ENCODE results near the gene SNRNP48. TPM values are rescaled to one million over a fixed set of nuclear protein-coding genes. Genes with fewer than 3 reads are reported as not detected.

The SNRNP48 gene
- total and polyA plus RNA-seq, 5 donors, result 10.7 to 17.6 (median 14.4) TPM

- intact Hi-C loops (cut with DNase I), result no loop called here
- Histone ChIP-seq H3K4me1 (ENCODE audit: control insufficient read depth, insufficient read depth, low read length) (no peaks in the 10 kb centered on the region), H3K27ac (ENCODE audit: low read length) (no peak overlapping the region), H3K27me3 (ENCODE audit: control insufficient read depth, insufficient read depth) (no peaks in the 10 kb centered on the region), H3K4me3 (ENCODE audit: low read length) (no peak overlapping the region), H3K9me3 (ENCODE audit: control insufficient read depth, low read length) (no peaks in the 10 kb centered on the region)
- DNase-seq (no peak), ATAC-seq (no peak)
- WGBS, result 75% methylated on average over 5 of the region's 5 CpGs
Observed at GRCh38 chr6:7630792-7631191, 40.8 kb downstream of the SNRNP48 start.

DNA sequence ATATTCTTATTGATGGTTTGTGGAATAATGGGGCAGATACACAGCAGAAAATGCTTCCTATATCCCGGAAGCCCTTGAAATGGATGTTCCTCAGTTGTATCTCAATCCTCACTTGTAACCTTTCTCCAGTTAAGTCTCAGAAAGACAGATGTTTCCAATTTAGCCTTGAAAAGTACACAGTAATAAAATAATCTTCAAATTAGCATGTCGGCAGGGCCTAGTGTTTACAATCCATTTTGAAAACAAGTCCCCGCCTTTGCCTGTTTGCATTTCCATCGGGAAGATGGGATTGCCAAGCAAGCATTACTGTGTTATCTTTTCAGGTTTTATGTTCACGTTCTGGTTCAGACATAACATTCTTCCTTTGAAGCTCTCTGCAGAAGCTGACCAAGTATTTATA is 41.5 kb downstream of the SNRNP48 start:
- no peaks in the 10 kb centered on the region for H3K9me3 ChIP-seq (ENCODE audit: control insufficient read depth, low read length)
- DNase-seq (no peak), ATAC-seq (no peak)
- no peaks in the 10 kb centered on the region for H3K4me1 ChIP-seq (ENCODE audit: control insufficient read depth, insufficient read depth, low read length)
- H3K27ac ChIP-seq (ENCODE audit: low read length), result no peak overlapping the region
- 71% methylated on average over 5 of the region's 5 CpGs for WGBS
- intact Hi-C loops (cut with DNase I), result no loop called here
- no peak overlapping the region for H3K4me3 ChIP-seq (ENCODE audit: low read length)
- no peaks in the 10 kb centered on the region for H3K27me3 ChIP-seq (ENCODE audit: control insufficient read depth, insufficient read depth)

DNA sequence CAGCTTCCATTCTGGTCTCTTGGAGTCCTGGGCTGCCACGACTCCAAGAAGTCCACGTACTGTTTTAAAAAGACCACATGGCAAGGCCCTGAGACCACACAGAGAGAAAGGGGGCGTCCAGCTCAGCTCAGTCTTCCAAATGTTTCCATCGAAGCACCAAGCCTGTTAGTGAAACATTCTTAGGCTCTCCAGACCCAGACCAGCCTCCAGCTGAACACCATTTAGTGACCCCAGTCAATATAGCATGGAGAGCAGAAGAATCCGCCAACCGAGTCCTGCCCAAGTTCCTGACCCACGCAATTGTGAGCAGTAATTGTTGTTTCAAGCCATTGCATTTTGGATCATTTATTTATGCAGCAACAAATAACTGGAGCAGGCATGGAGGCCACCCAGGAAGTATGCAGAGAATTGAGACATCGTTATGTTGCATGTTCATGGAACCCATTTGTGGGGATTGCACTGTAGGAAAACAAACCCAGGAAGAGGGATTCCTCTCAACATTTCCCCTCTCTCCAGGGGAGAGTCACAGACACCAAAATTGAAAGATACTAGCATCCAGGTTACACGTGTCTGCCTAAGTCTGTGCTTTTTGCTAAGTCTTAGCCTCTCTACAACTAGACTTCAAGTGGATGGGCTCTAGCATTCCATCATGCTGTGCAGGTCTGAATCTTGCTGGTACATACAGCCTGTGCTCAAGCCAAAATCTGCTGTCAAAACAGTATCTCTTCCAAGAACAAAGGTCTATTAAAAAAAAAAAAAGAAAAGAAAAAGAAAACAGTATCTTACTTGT is 42.7 kb downstream of the SNRNP48 start:
- 79% methylated on average over 9 of the region's 9 CpGs for WGBS
- intact Hi-C loops (cut with DNase I), result no loop called here
- H3K9me3 ChIP-seq (ENCODE audit: control insufficient read depth, low read length), result no peaks in the 10 kb centered on the region
- ATAC-seq (no peak), DNase-seq (no peak)
- no peaks in the 10 kb centered on the region for H3K27me3 ChIP-seq (ENCODE audit: control insufficient read depth, insufficient read depth)
- no peaks in the 10 kb centered on the region for H3K4me1 ChIP-seq (ENCODE audit: control insufficient read depth, insufficient read depth, low read length)
- no peak overlapping the region for H3K4me3 ChIP-seq (ENCODE audit: low read length)
- no peak overlapping the region for H3K27ac ChIP-seq (ENCODE audit: low read length)

GRCh38 chr6:7633361-7633760 is 43.4 kb downstream of the SNRNP48 start:
- ATAC-seq (no peak), DNase-seq (no peak)
- intact Hi-C loops (cut with DNase I), result no loop called here
- Histone ChIP-seq H3K4me1 (ENCODE audit: control insufficient read depth, insufficient read depth, low read length) (no peaks in the 10 kb centered on the region), H3K4me3 (ENCODE audit: low read length) (no peak overlapping the region), H3K27ac (ENCODE audit: low read length) (no peak overlapping the region), H3K27me3 (ENCODE audit: control insufficient read depth, insufficient read depth) (no peaks in the 10 kb centered on the region), H3K9me3 (ENCODE audit: control insufficient read depth, low read length) (no peaks in the 10 kb centered on the region)
- 54% methylated on average over 4 of the region's 4 CpGs for WGBS

- no peaks in the 10 kb centered on the region for H3K27me3 ChIP-seq (ENCODE audit: control insufficient read depth, insufficient read depth)
- H3K4me1 ChIP-seq (ENCODE audit: control insufficient read depth, insufficient read depth, low read length), result no peaks in the 10 kb centered on the region
- no peak overlapping the region for H3K4me3 ChIP-seq (ENCODE audit: low read length)
- DNase-seq (no peak), ATAC-seq (no peak)
- no peaks in the 10 kb centered on the region for H3K9me3 ChIP-seq (ENCODE audit: control insufficient read depth, low read length)
- H3K27ac ChIP-seq (ENCODE audit: low read length), result no peak overlapping the region
- intact Hi-C loops (cut with DNase I), result no loop called here
- WGBS, result 64% methylated on average over 1 of the region's 1 CpG
Observed at GRCh38 chr6:7636151-7636550, 46.2 kb downstream of the SNRNP48 start.

- H3K27ac ChIP-seq (ENCODE audit: low read length), result no peak overlapping the region
- H3K27me3 ChIP-seq (ENCODE audit: control insufficient read depth, insufficient read depth), result no peaks in the 10 kb centered on the region
- H3K4me1 ChIP-seq (ENCODE audit: control insufficient read depth, insufficient read depth, low read length), result no peaks in the 10 kb centered on the region
- no peak for DNase-seq
- H3K9me3 ChIP-seq (ENCODE audit: control insufficient read depth, low read length), result no peaks in the 10 kb centered on the region
- 82% methylated on average over 3 of the region's 3 CpGs for WGBS
- intact Hi-C loops (cut with DNase I), result no loop called here
- ATAC-seq, result no peak
- H3K4me3 ChIP-seq (ENCODE audit: low read length), result no peak overlapping the region
Observed at GRCh38 chr6:7637533-7637932, 47.5 kb downstream of the SNRNP48 start.

DNA sequence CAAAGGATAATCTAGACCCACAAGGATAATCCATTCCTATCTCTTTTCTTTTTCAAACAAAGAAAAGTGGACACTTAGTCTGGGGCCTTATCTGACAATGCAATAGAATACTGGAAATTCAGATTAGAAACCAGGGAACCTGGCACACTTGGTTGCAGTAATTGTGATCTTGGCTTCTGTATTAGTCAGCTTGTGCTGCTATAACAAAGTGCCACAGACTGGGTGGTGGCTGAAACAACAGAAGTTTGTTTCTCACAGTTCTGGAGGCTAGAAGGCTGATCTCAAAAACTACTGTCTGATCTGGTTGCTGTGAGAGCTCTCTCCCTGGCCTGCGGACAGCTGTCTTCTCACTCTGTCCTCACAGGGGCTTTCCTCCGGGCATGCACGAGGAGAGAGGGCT is 49.4 kb downstream of the SNRNP48 start:
- intact Hi-C loops (cut with DNase I), result no loop called here
- no peak overlapping the region for H3K27ac ChIP-seq (ENCODE audit: low read length)
- no peak for DNase-seq
- H3K27me3 ChIP-seq (ENCODE audit: control insufficient read depth, insufficient read depth), result no peaks in the 10 kb centered on the region
- ATAC-seq, result no peak
- H3K4me3 ChIP-seq (ENCODE audit: low read length), result no peak overlapping the region
- WGBS, result 85% methylated on average over 3 of the region's 3 CpGs
- no peaks in the 10 kb centered on the region for H3K9me3 ChIP-seq (ENCODE audit: control insufficient read depth, low read length)
- H3K4me1 ChIP-seq (ENCODE audit: control insufficient read depth, insufficient read depth, low read length), result no peaks in the 10 kb centered on the region

- ATAC-seq (no peak), DNase-seq (no peak)
- H3K27me3 ChIP-seq (ENCODE audit: control insufficient read depth, insufficient read depth), result no peaks in the 10 kb centered on the region
- H3K27ac ChIP-seq (ENCODE audit: low read length), result no peak overlapping the region
- H3K4me3 ChIP-seq (ENCODE audit: low read length), result no peak overlapping the region
- intact Hi-C loops (cut with DNase I), result no loop called here
- no peaks in the 10 kb centered on the region for H3K4me1 ChIP-seq (ENCODE audit: control insufficient read depth, insufficient read depth, low read length)
- H3K9me3 ChIP-seq (ENCODE audit: control insufficient read depth, low read length), result no peaks in the 10 kb centered on the region
- WGBS, result 94% methylated on average over 1 of the region's 1 CpG
Observed at GRCh38 chr6:7640016-7640415, 50.0 kb downstream of the SNRNP48 start.

GRCh38 chr6:7640607-7641577 is 50.9 kb downstream of the SNRNP48 start:
- no peak overlapping the region for H3K4me3 ChIP-seq (ENCODE audit: low read length)

GRCh38 chr6:7642791-7643190 is 52.8 kb downstream of the SNRNP48 start:
- no peak for DNase-seq
- Histone ChIP-seq H3K27me3 (ENCODE audit: control insufficient read depth, insufficient read depth) (no peaks in the 10 kb centered on the region), H3K27ac (ENCODE audit: low read length) (no peak overlapping the region), H3K4me3 (ENCODE audit: low read length) (no peak overlapping the region), H3K9me3 (ENCODE audit: control insufficient read depth, low read length) (no peaks in the 10 kb centered on the region), H3K4me1 (ENCODE audit: control insufficient read depth, insufficient read depth, low read length) (no peaks in the 10 kb centered on the region)
- 86% methylated on average over 4 of the region's 4 CpGs for WGBS
- intact Hi-C loops (cut with DNase I), result no loop called here
- ATAC-seq, result no peak

More at GRCh38 chr6:7640607-7641577, 50.9 kb downstream of the SNRNP48 start:
- DNase-seq, result no peak
- ATAC-seq, result no peak
- H3K4me1 ChIP-seq (ENCODE audit: control insufficient read depth, insufficient read depth, low read length), result no peaks in the 10 kb centered on the region
- H3K27ac ChIP-seq (ENCODE audit: low read length), result no peak overlapping the region
- no peaks in the 10 kb centered on the region for H3K27me3 ChIP-seq (ENCODE audit: control insufficient read depth, insufficient read depth)
- intact Hi-C loops (cut with DNase I), result no loop called here
- WGBS, result 79% methylated on average over 12 of the region's 12 CpGs
- no peaks in the 10 kb centered on the region for H3K9me3 ChIP-seq (ENCODE audit: control insufficient read depth, low read length)

GRCh38 chr6:7644417-7644816 is 54.4 kb downstream of the SNRNP48 start:
- WGBS, result 86% methylated on average over 2 of the region's 2 CpGs

More at GRCh38 chr6:7644417-7644816, 54.4 kb downstream of the SNRNP48 start:
- Histone ChIP-seq H3K4me1 (ENCODE audit: control insufficient read depth, insufficient read depth, low read length) (no peaks in the 10 kb centered on the region), H3K9me3 (ENCODE audit: control insufficient read depth, low read length) (no peaks in the 10 kb centered on the region), H3K4me3 (ENCODE audit: low read length) (no peak overlapping the region), H3K27ac (ENCODE audit: low read length) (no peak overlapping the region), H3K27me3 (ENCODE audit: control insufficient read depth, insufficient read depth) (no peaks in the 10 kb centered on the region)
- DNase-seq, result no peak
- intact Hi-C loops (cut with DNase I), result no loop called here
- ATAC-seq, result no peak
